Esophagus squamous epithelium (tissue), 5 donors: ENCODE measurements around the gene IL21R. TPM values are rescaled to one million over a fixed set of nuclear protein-coding genes. Genes with fewer than 3 reads are reported as not detected.

Source experiments
- DNase-seq: peaks from one replicate; lab custom pipeline; 2025; lab: John Stamatoyannopoulos, UW
- H3K27ac ChIP-seq, 4 donors: fragments of 200-600 bp; sonication (generic); one replicate each; pipeline ENCODE4 v1.5.1; 2016 to 2019; ENCODE audit warnings: mild to moderate bottlenecking in 1 of 4
- H3K27me3 ChIP-seq, 4 donors: fragments of 200-600 bp; sonication (generic); 1 replicate in 3 of 4; 2 replicates in 1 of 4; pipeline versions ENCODE4 v1.5.1 to v1.6.0; 2017 to 2021; ENCODE audit warnings: antibody characterized with exemption in 1 of 4
- H3K36me3 ChIP-seq, 3 donors: fragments of 200-600 bp; sonication (generic); one replicate each; pipeline ENCODE4 v1.5.1; 2016 to 2019
- H3K4me1 ChIP-seq, 3 donors: fragments of 200-600 bp; sonication (generic); one replicate each; pipeline ENCODE4 v1.5.1; 2017 to 2019
- H3K4me3 ChIP-seq, 4 donors: fragments of 200-600 bp; sonication (generic); 1 replicate in 3 of 4; 2 replicates in 1 of 4; pipeline ENCODE4 v1.5.1; 2016 to 2019; ENCODE audit warnings: mild to moderate bottlenecking in 2 of 4, moderate library complexity in 1 of 4
- H3K9me3 ChIP-seq, 3 donors: fragments of 200-600 bp; sonication (generic); one replicate each; pipeline ENCODE4 v1.5.1; 2016 to 2019
- CTCF ChIP-seq, 6 experiments: fragments of 450-650 bp in 4 of 6; fragments of 200-600 bp in 2 of 6; sonication (generic) in 2 of 6; IDR thresholded peaks; one replicate each; pipeline ENCODE4 v1.5.1; 2016 to 2019; ENCODE audit warnings: antibody characterized with exemption in 6 of 6, mild to moderate bottlenecking in 4 of 6, moderate library complexity in 4 of 6
- POLR2A ChIP-seq, 4 donors: fragments of 450-650 bp; IDR thresholded peaks; one replicate each; pipeline ENCODE4 v1.6.1; 2017; ENCODE audit warnings: antibody characterized with exemption in 4 of 4, mild to moderate bottlenecking in 4 of 4, moderate library complexity in 3 of 4
- WGBS, 2 donors: methylation state at CpG; one replicate each; pipeline ENCODE4 v1.1.5; 2018; 5-methylcytosine and 5-hydroxymethylcytosine counted together
- intact Hi-C: fragments of 100-400 bp; cut with DNase I; formaldehyde crosslinking; loops from one replicate; pipeline ENCODE4 v1.15.0; 2022
- total RNA-seq, 4 donors: library from RNA; depleted of rRNA; stranded (reverse); fragments of >200 nt; gene quantifications; one replicate each; pipeline ENCODE4 v1.1.0, GENCODE V29; 2016
- donor health status: DM: yes; HTN: yes; CAD: no.

The IL21R gene
- total RNA-seq, 4 donors from 2014 or later, result 0.23 to 1.2 (median 0.39) TPM

- TF ChIP-seq POLR2A (IDR thresholded peaks at IDR 0.05), result no peak
- no peak for TF ChIP-seq CTCF (IDR thresholded peaks at IDR 0.05)
- Histone ChIP-seq H3K4me3 (no peak overlapping the region), H3K27ac (peak overlapping the region in 3 of 4 donors; percentile 21 to 44 (median 24)), H3K4me1 (peaks cover 0 to 84% (median 45%) of the 10 kb centered on the region in 3 donors), H3K9me3 (no peaks in the 10 kb centered on the region), H3K36me3 (peaks cover 38 to 68% (median 46%) of the 10 kb centered on the region in 3 donors), H3K27me3 (no peaks in the 10 kb centered on the region)
- intact Hi-C loops, result no loop called here
- no peak for DNase-seq
- 39 to 72% methylated on average over 2 of the region's 4 CpGs for WGBS, 2 donors
Observed at GRCh38 chr16:27460213-27460612, 58.2 kb downstream of the IL21R start.

GRCh38 chr16:27460663-27461482, 58.9 kb downstream of the IL21R start:
- H3K27ac ChIP-seq, result peak overlapping the region; percentile 21 to 34 (median 28)
- intact Hi-C loops, result no loop called here
- no peak for DNase-seq
- H3K4me1 ChIP-seq, result peaks cover 0 to 77% (median 39%) of the 10 kb centered on the region in 3 donors
- H3K27me3 ChIP-seq, result no peaks in the 10 kb centered on the region
- H3K4me3 ChIP-seq, result no peak overlapping the region
- H3K36me3 ChIP-seq, result peaks cover 38 to 75% (median 51%) of the 10 kb centered on the region in 3 donors
- H3K9me3 ChIP-seq, result no peaks in the 10 kb centered on the region
- 65 to 85% methylated on average over 6 to 14 of the region's 20 CpGs for WGBS, 2 donors
- TF ChIP-seq CTCF (IDR thresholded peaks at IDR 0.05) (no peak), POLR2A (IDR thresholded peaks at IDR 0.05) (no peak)

- WGBS, 2 donors, result 56 to 60% methylated on average over 2 to 10 of the region's 16 CpGs
- peak overlapping the region; percentile 21 to 34 (median 28) for H3K27ac ChIP-seq
Observed at GRCh38 chr16:27461483-27462171, 59.7 kb downstream of the IL21R start.

GRCh38 chr16:27462200-27462845, 60.3 kb downstream of the IL21R start:
- H3K27ac ChIP-seq, result no peak overlapping the region
- intact Hi-C loops, result no loop called here
- H3K4me1 ChIP-seq, result peaks cover 0 to 67% (median 28%) of the 10 kb centered on the region in 3 donors
- peaks cover 45 to 89% (median 51%) of the 10 kb centered on the region in 3 donors for H3K36me3 ChIP-seq
- H3K27me3 ChIP-seq, result no peaks in the 10 kb centered on the region
- no peak for DNase-seq
- H3K9me3 ChIP-seq, result no peaks in the 10 kb centered on the region
- TF ChIP-seq CTCF (IDR thresholded peaks at IDR 0.05) (no peak), POLR2A (IDR thresholded peaks at IDR 0.05) (no peak)
- WGBS, 2 donors, result 79 to 80% methylated on average over 1 to 12 of the region's 18 CpGs
- no peak overlapping the region for H3K4me3 ChIP-seq

More at GRCh38 chr16:27461483-27462171, 59.7 kb downstream of the IL21R start:
- no peaks in the 10 kb centered on the region for H3K9me3 ChIP-seq
- no peak for DNase-seq
- no peak overlapping the region for H3K4me3 ChIP-seq
- peaks cover 38 to 82% (median 51%) of the 10 kb centered on the region in 3 donors for H3K36me3 ChIP-seq
- H3K27me3 ChIP-seq, result no peaks in the 10 kb centered on the region
- intact Hi-C loops, result no loop called here
- H3K4me1 ChIP-seq, result peaks cover 0 to 74% (median 34%) of the 10 kb centered on the region in 3 donors
- TF ChIP-seq CTCF (IDR thresholded peaks at IDR 0.05) (no peak), POLR2A (IDR thresholded peaks at IDR 0.05) (no peak)
